Endothelial cell (in vitro differentiated cells): ENCODE measurements around the gene POLR2H. TPM values are rescaled to one million over a fixed set of nuclear protein-coding genes. Genes with fewer than 3 reads are reported as not detected.

Experiments used
- DNase-seq: peaks from one replicate; pipeline ENCODE4 v3.0.0; 2021; ENCODE audit warnings: low spot score
- H3K27ac Mint-ChIP-seq: one replicate; pipeline ENCODE4 v1.8.0; 2021; ENCODE audit warnings: mixed read lengths, inconsistent platforms; ENCODE audit not compliant: unreplicated experiment
- H3K27me3 Mint-ChIP-seq: one replicate; pipeline ENCODE4 v1.8.0; 2021; ENCODE audit warnings: mild to moderate bottlenecking, moderate library complexity, mixed read lengths, inconsistent platforms; ENCODE audit not compliant: unreplicated experiment
- H3K36me3 Mint-ChIP-seq: one replicate; pipeline ENCODE4 v1.8.0; 2021; ENCODE audit warnings: mild to moderate bottlenecking, low read depth, mixed read lengths, inconsistent platforms; ENCODE audit not compliant: unreplicated experiment
- H3K4me1 Mint-ChIP-seq: one replicate; pipeline ENCODE4 v1.8.0; 2021; ENCODE audit warnings: mild to moderate bottlenecking, mixed read lengths, inconsistent platforms; ENCODE audit not compliant: unreplicated experiment
- H3K4me3 Mint-ChIP-seq: one replicate; pipeline ENCODE4 v1.8.0; 2021; ENCODE audit warnings: mild to moderate bottlenecking, mixed read lengths, inconsistent platforms; ENCODE audit not compliant: unreplicated experiment
- H3K9me3 Mint-ChIP-seq: one replicate; pipeline ENCODE4 v1.8.0; 2021; ENCODE audit warnings: mixed read lengths, inconsistent platforms; ENCODE audit not compliant: unreplicated experiment
- CTCF ChIP-seq: fragments of 200-600 bp; sonication (generic); IDR thresholded peaks from one replicate; pipeline ENCODE4 v1.5.0; 2021; ENCODE audit warnings: antibody characterized with exemption; ENCODE audit not compliant: unreplicated experiment
- total RNA-seq: library from RNA; stranded (reverse); fragmentation: NEBNext Ultra II Directional; extraction: Animal tissue kit (Norgen Biotek cat#: 25700); gene quantifications from one replicate; pipeline ENCODE4 v1.2.1, GENCODE V29; 2021; ENCODE audit not compliant: unreplicated experiment

The POLR2H gene
- total RNA-seq, 1 donor from 2014 or later, result 56.1 TPM

GRCh38 chr3:184322731-184323487 lies 38.6 kb upstream of the POLR2H start:
- Mint-ChIP-seq H3K36me3 (peaks cover 84% of the 10 kb centered on the region), H3K27ac (peak overlapping the region; percentile 57), H3K4me3 (peak overlapping the region; percentile 67), H3K27me3 (peaks cover 9% of the 10 kb centered on the region), H3K4me1 (peaks cover 11% of the 10 kb centered on the region), H3K9me3 (no peaks in the 10 kb centered on the region)
- no peak for TF ChIP-seq CTCF
- DNase-seq, result no peak

- no peaks in the 10 kb centered on the region for H3K9me3 Mint-ChIP-seq
- no peak for TF ChIP-seq CTCF
- H3K36me3 Mint-ChIP-seq, result peaks cover 86% of the 10 kb centered on the region
- no peak for DNase-seq
- peak overlapping the region; percentile 57 for H3K27ac Mint-ChIP-seq
- H3K27me3 Mint-ChIP-seq, result peaks cover 12% of the 10 kb centered on the region
- H3K4me1 Mint-ChIP-seq, result peaks cover 8% of the 10 kb centered on the region
- H3K4me3 Mint-ChIP-seq, result peak overlapping the region; percentile 67
Observed at GRCh38 chr3:184323696-184324095, 37.8 kb upstream of the POLR2H start.

GRCh38 chr3:184325269-184325668 lies 36.2 kb upstream of the POLR2H start:
- H3K36me3 Mint-ChIP-seq, result peaks cover 87% of the 10 kb centered on the region
- peaks cover 9% of the 10 kb centered on the region for H3K4me1 Mint-ChIP-seq
- H3K27me3 Mint-ChIP-seq, result peaks cover 9% of the 10 kb centered on the region
- TF ChIP-seq CTCF, result no peak
- peak overlapping the region; percentile 21 for H3K27ac Mint-ChIP-seq
- no peak for DNase-seq
- peak overlapping the region; percentile 49 for H3K4me3 Mint-ChIP-seq
- no peaks in the 10 kb centered on the region for H3K9me3 Mint-ChIP-seq

GRCh38 chr3:184325715-184326369 lies 35.7 kb upstream of the POLR2H start:
- Mint-ChIP-seq H3K36me3 (peaks cover 82% of the 10 kb centered on the region), H3K9me3 (no peaks in the 10 kb centered on the region), H3K27me3 (peaks cover 9% of the 10 kb centered on the region), H3K27ac (peak overlapping the region; percentile 48), H3K4me3 (no peak overlapping the region), H3K4me1 (peaks cover 7% of the 10 kb centered on the region)
- DNase-seq, result no peak
- no peak for TF ChIP-seq CTCF

- no peak overlapping the region for H3K27ac Mint-ChIP-seq
- no peak for TF ChIP-seq CTCF
- peaks cover 15% of the 10 kb centered on the region for H3K27me3 Mint-ChIP-seq
- peaks cover 80% of the 10 kb centered on the region for H3K36me3 Mint-ChIP-seq
- peaks cover 18% of the 10 kb centered on the region for H3K4me1 Mint-ChIP-seq
- DNase-seq, result no peak
- peak overlapping the region; percentile 79 for H3K4me3 Mint-ChIP-seq
- H3K9me3 Mint-ChIP-seq, result no peaks in the 10 kb centered on the region
Observed at GRCh38 chr3:184327171-184327570, 34.3 kb upstream of the POLR2H start.
